ENCODE results near the gene CSHL1. TPM values are rescaled to one million over a fixed set of nuclear protein-coding genes. Genes with fewer than 3 reads are reported as not detected.
"Not testable (repeated sequence)": the region's sequence is repeated elsewhere in the genome, so short reads cannot be mapped to it uniquely, and the experiment has no call there.

CSHL1 gene
- total RNA-seq, 4 donors from 2014 or later, result not detected

DNA sequence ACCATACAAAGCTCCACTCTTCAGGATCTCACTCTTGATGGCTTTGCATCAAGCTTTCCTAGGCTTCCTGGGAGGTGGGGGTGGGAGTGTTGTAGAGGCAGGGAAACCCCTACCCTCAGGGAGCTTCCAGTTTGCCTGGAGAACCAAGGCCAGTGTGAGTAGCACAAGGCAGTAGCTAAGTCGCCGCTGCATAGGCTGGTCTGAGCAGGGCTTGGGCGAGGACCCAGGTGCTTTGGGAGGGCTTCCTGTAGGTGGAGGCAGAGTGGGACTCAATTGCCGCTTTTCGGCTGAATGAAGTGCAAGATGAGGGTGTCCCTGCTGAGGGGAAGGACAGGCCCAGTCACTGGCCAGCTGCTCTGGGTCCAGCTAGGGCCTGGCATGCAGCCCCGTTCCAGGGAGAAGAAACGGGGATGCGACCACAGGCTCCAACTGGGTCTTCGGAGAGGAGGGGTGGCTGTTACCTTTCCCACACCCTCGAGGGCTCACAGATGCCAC lies 17.2 kb upstream of the CSHL1 start:
- DNase-seq (ENCODE audit: extremely low spot score), result no peak
- Histone ChIP-seq H3K4me3 (no peak overlapping the region), H3K27ac (replicated peaks in 1 of 4) (no peak overlapping the region), H3K36me3 (peaks cover 0 to 13% (median 0%) of the 10 kb centered on the region in 4 donors), H3K4me1 (peaks cover 5 to 20% (median 16%) of the 10 kb centered on the region in 4 donors), H3K27me3 (no peaks in the 10 kb centered on the region), H3K9me3 (no peaks in the 10 kb centered on the region)
- no peak for TF ChIP-seq POLR2AphosphoS5 (IDR thresholded peaks at IDR 0.05)
- TF ChIP-seq EP300 (IDR thresholded peaks at IDR 0.05), result no peak
- TF ChIP-seq POLR2A (IDR thresholded peaks at IDR 0.05; ENCODE audit: low read depth), result no peak
- TF ChIP-seq, protein P1, sequence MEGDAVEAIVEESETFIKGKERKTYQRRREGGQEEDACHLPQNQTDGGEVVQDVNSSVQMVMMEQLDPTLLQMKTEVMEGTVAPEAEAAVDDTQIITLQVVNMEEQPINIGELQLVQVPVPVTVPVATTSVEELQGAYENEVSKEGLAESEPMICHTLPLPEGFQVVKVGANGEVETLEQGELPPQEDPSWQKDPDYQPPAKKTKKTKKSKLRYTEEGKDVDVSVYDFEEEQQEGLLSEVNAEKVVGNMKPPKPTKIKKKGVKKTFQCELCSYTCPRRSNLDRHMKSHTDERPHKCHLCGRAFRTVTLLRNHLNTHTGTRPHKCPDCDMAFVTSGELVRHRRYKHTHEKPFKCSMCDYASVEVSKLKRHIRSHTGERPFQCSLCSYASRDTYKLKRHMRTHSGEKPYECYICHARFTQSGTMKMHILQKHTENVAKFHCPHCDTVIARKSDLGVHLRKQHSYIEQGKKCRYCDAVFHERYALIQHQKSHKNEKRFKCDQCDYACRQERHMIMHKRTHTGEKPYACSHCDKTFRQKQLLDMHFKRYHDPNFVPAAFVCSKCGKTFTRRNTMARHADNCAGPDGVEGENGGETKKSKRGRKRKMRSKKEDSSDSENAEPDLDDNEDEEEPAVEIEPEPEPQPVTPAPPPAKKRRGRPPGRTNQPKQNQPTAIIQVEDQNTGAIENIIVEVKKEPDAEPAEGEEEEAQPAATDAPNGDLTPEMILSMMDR (IDR thresholded peaks at IDR 0.05), result no peak
- intact Hi-C loops (cut with DNase I), result no loop called here
- 97% methylated on average over 8 of the region's 10 CpGs for WGBS

DNA sequence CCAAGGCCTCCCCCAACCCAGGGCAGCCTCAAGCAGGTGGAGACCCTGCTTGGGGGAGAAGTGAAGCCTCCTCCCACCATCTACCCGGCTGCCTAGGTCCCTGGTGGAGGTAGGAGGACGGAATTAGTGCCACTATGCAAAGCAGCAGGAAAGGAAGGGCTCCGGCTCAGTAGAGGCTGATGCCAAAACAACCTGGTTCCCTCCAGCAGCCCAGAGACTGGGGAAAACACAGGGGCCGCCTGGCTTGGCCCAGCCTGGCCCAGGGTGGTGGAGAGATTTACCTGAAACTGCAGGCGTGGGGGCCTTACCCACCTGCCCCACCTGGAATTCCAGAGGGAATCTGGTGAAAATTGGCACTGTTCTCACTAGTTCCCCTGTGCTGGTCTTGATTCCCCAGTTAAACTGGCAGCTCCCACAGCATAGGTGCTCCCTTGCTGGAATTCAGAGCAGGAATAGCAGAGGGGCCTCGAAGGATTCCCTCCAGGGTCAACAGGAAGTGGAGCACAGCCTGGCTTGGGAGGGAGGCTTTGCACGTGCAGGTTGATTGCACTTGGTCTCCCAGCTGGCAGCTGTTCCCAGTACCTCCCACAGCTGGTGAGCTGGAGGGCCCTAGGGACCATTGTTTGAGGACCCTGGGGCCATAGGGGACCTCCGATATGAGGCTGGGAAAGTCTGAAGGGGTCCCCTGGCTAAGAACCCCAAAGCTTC lies 16.6 kb upstream of the CSHL1 start:
- intact Hi-C loops (cut with DNase I), result no loop called here
- Histone ChIP-seq H3K36me3 (peaks cover 0 to 13% (median 0%) of the 10 kb centered on the region in 4 donors), H3K4me1 (peaks cover 5 to 20% (median 16%) of the 10 kb centered on the region in 4 donors), H3K27me3 (no peaks in the 10 kb centered on the region), H3K27ac (replicated peaks in 1 of 4) (no peak overlapping the region), H3K9me3 (no peaks in the 10 kb centered on the region), H3K4me3 (no peak overlapping the region)
- WGBS, result 72% methylated on average over 6 of the region's 8 CpGs
- DNase-seq (ENCODE audit: extremely low spot score), result no peak
- TF ChIP-seq, protein P1 (IDR thresholded peaks at IDR 0.05), result no peak
- TF ChIP-seq POLR2A (IDR thresholded peaks at IDR 0.05; ENCODE audit: low read depth), result no peak
- TF ChIP-seq POLR2AphosphoS5 (IDR thresholded peaks at IDR 0.05), result no peak
- no peak for TF ChIP-seq EP300 (IDR thresholded peaks at IDR 0.05)

DNA sequence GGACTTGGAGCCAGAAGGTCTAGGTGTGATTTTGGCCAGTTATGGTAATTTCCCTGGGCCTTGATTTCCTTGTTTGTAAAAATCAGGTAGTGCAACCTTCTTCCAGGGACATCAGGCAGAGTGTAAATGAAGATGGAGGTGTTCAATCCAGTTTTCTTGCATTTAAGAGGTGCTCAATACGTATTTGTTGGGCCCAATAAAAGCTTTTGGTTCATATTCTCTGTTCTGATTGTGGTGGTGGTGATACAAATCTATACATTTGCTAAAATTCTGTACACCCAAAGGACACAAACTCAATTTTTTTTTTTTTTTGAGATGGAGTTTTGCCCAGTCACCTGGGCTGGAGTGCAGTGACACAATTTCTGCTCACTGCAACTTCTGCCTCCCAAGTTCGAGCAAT lies 15.1 kb upstream of the CSHL1 start:
- Histone ChIP-seq H3K9me3 (no peaks in the 10 kb centered on the region), H3K27me3 (no peaks in the 10 kb centered on the region), H3K36me3 (peaks cover 0 to 13% (median 0%) of the 10 kb centered on the region in 4 donors), H3K27ac (replicated peaks in 1 of 4) (no peak overlapping the region), H3K4me1 (peaks cover 3 to 10% (median 7%) of the 10 kb centered on the region in 4 donors), H3K4me3 (no peak overlapping the region)
- no peak for DNase-seq (ENCODE audit: extremely low spot score)
- TF ChIP-seq, protein P1 (IDR thresholded peaks at IDR 0.05), result no peak
- TF ChIP-seq EP300 (IDR thresholded peaks at IDR 0.05), result no peak
- no peak for TF ChIP-seq POLR2A (IDR thresholded peaks at IDR 0.05; ENCODE audit: low read depth)
- no peak for TF ChIP-seq POLR2AphosphoS5 (IDR thresholded peaks at IDR 0.05)
- WGBS, result 93% methylated on average over 2 of the region's 2 CpGs
- intact Hi-C loops (cut with DNase I), result no loop called here

DNA sequence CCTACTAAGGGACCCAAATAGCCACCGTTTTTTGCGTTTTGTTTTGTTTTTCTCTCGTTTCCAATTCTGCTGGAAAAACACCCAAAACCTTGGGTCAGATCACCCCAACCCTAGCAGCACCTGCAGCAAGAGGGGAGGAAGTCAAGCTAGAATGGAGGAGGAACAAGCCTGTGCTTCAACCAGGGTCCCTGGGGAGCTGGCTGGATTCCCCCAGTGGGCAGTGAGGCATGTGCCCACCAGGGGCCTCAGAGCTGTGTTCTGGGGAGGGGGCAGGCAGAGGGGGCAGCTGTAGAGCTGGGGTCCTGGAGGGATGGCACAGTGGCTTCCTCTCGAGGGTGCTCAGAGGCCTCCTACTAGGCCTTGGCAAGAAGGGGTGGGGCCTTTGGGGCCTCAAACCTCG lies 14.6 kb upstream of the CSHL1 start:
- H3K4me3 ChIP-seq, result no peak overlapping the region
- peaks cover 0 to 13% (median 0%) of the 10 kb centered on the region in 4 donors for H3K36me3 ChIP-seq
- no peaks in the 10 kb centered on the region for H3K9me3 ChIP-seq
- WGBS, result 79% methylated on average over 4 of the region's 5 CpGs
- no peaks in the 10 kb centered on the region for H3K27me3 ChIP-seq
- intact Hi-C loops (cut with DNase I), result no loop called here
- H3K4me1 ChIP-seq, result peaks cover 0 to 4% (median 2%) of the 10 kb centered on the region in 4 donors
- H3K27ac ChIP-seq (replicated peaks in 1 of 4), result no peak overlapping the region
- DNase-seq (ENCODE audit: extremely low spot score), result no peak
- TF ChIP-seq, protein P1 (IDR thresholded peaks at IDR 0.05), result no peak
- TF ChIP-seq POLR2AphosphoS5 (IDR thresholded peaks at IDR 0.05), result no peak
- TF ChIP-seq EP300 (IDR thresholded peaks at IDR 0.05), result no peak
- TF ChIP-seq POLR2A (IDR thresholded peaks at IDR 0.05; ENCODE audit: low read depth), result no peak

DNA sequence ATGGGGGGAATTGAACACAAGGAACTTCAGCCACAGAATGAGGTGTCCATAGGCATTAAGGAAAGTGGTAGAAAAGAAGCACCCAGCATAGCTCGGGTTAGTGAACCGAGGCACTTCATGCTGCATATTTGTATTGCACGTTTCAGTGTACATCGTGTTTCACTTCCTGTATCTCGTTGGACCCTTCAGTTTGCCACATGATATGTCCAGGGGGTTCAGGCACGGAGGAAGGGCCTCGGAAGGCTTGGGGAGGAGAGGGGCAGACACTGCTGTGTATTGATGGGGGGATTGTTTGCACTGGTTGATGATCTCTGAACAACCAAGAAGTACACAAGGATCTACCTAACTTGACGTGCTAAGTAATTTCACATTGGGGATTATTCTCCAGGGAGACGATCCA lies 11.3 kb upstream of the CSHL1 start:
- DNase-seq (ENCODE audit: extremely low spot score); H3K4me1 ChIP-seq; H3K27ac ChIP-seq (replicated peaks in 1 of 4); intact Hi-C loops (cut with DNase I); H3K4me3 ChIP-seq; H3K36me3 ChIP-seq; H3K9me3 ChIP-seq: not testable (repeated sequence)
- 78% methylated on average over 9 of the region's 9 CpGs for WGBS
- peaks cover 0 to 13% (median 0%) of the 10 kb centered on the region in 4 donors for H3K27me3 ChIP-seq

DNA sequence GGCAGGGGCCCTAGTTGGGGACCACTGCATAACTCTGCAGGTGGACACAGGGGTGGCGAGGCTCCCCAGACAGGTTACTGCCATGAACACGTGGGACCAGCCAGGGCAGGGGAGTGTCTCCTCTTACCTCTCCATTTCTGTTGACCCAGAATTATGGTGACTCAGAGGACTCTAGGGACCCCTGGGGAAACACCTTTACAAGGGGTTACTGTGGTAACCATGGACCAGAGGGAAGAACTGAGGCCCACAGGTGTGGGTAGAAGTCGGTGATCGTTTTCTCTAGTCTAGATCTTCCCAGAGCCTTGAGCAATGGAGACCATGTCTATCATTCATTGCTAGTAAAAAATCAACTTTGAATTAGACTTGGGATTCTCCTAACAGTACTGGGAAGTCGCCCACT lies 9.7 kb upstream of the CSHL1 start:
- H3K36me3 ChIP-seq; H3K4me3 ChIP-seq; DNase-seq (ENCODE audit: extremely low spot score): not testable (repeated sequence)

DNA sequence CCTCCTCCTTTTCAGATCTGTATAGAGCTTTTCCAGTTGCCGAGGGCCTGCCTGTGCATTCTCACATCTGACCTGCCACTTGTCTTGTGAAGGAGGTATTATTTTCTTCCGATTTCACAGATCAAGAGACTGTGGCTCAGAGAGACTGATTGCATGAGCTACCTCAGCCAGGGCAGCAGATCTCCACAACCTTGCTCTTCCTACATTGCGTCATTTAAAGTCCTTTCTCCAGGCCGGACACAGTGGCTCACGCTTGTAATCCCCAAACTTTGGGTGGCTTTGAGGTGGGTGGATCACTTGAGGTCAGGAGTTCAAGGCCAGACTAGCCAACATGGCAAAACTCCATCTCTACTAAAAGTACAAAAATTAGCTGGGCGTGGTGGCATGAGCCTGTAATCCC lies 9.0 kb upstream of the CSHL1 start:
- H3K36me3 ChIP-seq; H3K9me3 ChIP-seq; H3K4me3 ChIP-seq; H3K4me1 ChIP-seq; DNase-seq (ENCODE audit: extremely low spot score); H3K27ac ChIP-seq (replicated peaks in 1 of 4); intact Hi-C loops (cut with DNase I): not testable (repeated sequence)
- WGBS, result 89% methylated on average over 6 of the region's 6 CpGs
- H3K27me3 ChIP-seq, result peaks cover 0 to 13% (median 0%) of the 10 kb centered on the region in 4 donors

More for the DNA sequence above, 9.7 kb upstream of the CSHL1 start:
- H3K27me3 ChIP-seq, result peaks cover 0 to 13% (median 0%) of the 10 kb centered on the region in 4 donors
- H3K9me3 ChIP-seq; H3K27ac ChIP-seq (replicated peaks in 1 of 4); intact Hi-C loops (cut with DNase I); H3K4me1 ChIP-seq: not testable (repeated sequence)
- WGBS, result 92% methylated on average over 4 of the region's 5 CpGs

Data from esophagus muscularis mucosa (tissue), 4 donors.